HepG2 (cell line): ENCODE results near the gene SLC22A31. TPM values are rescaled to one million over a fixed set of nuclear protein-coding genes. Genes with fewer than 3 reads are reported as not detected.

Source experiments
- CBX5 ChIP-seq: sonication (generic); formaldehyde crosslinking; IDR thresholded peaks from 2 replicates; pipeline ENCODE4 v1.4.0; 2020; ENCODE audit warnings: missing genetic modification reagents, borderline replicate concordance
- FOXA1 ChIP-seq, 2 experiments: fragments of 450-650 bp in 1 of 2; sonication (generic) in 1 of 2; formaldehyde crosslinking in 1 of 2; IDR thresholded peaks; 2 replicates each; pipeline versions ENCODE4 v1.4.0 to v1.6.1; 2016 to 2020; ENCODE audit warnings: missing genetic modification reagents in 1 of 2
- FOXK2 ChIP-seq: fragments of 450-650 bp; IDR thresholded peaks from 2 replicates; pipeline ENCODE4 v1.6.1; 2016
- NR2F1 ChIP-seq, 2 experiments: fragments of 450-650 bp in 1 of 2; formaldehyde crosslinking in 1 of 2; IDR thresholded peaks; 2 replicates each; pipeline versions ENCODE4 v1.5.0 to v1.6.1; 2016 to 2020; ENCODE audit warnings: mild to moderate bottlenecking in 1 of 2, missing compliant biosample characterization in 1 of 2, missing genetic modification reagents in 1 of 2, moderate library complexity in 1 of 2
- PAXIP1 ChIP-seq: sonication (generic); formaldehyde crosslinking; conservative IDR thresholded peaks from 2 replicates; pipeline ENCODE4 v1.4.0; 2020; ENCODE audit warnings: mild to moderate bottlenecking, missing genetic modification reagents, moderate library complexity
- PCBP1 ChIP-seq: fragments of 200-400 bp; formaldehyde crosslinking; IDR thresholded peaks from 2 replicates; pipeline ENCODE4 v1.6.1; 2017; ENCODE audit warnings: mild to moderate bottlenecking, low read depth, low read length, borderline replicate concordance
- POGZ ChIP-seq: sonication (generic); formaldehyde crosslinking; IDR thresholded peaks from 2 replicates; pipeline ENCODE4 v1.4.0; 2020; ENCODE audit warnings: mild to moderate bottlenecking, missing genetic modification reagents
- PRDM15 ChIP-seq: sonication (generic); formaldehyde crosslinking; IDR thresholded peaks from 2 replicates; pipeline ENCODE4 v1.4.0; 2020; ENCODE audit warnings: missing genetic modification reagents
- TFAP4 ChIP-seq: sonication (generic); IDR thresholded peaks from 2 replicates; pipeline ENCODE4 v1.6.1; 2016; ENCODE audit warnings: low read depth, borderline replicate concordance
- ZBED4 ChIP-seq: sonication (generic); formaldehyde crosslinking; IDR thresholded peaks from 2 replicates; pipeline ENCODE4 v1.4.0; 2020; ENCODE audit warnings: missing genetic modification reagents, borderline replicate concordance
- ZBTB7A ChIP-seq: sonication (generic); formaldehyde crosslinking; IDR thresholded peaks from 2 replicates; pipeline ENCODE4 v1.8.0; 2022; ENCODE audit warnings: mild to moderate bottlenecking, missing genetic modification reagents
- ZNF331 ChIP-seq: sonication (generic); formaldehyde crosslinking; IDR thresholded peaks from 2 replicates; pipeline ENCODE4 v1.4.0; 2020; ENCODE audit warnings: missing genetic modification reagents
- ZNF652 ChIP-seq: IDR thresholded peaks from 2 replicates; pipeline ENCODE4 v1.6.1; 2016; ENCODE audit warnings: low read depth, borderline replicate concordance
- ZSCAN5A ChIP-seq: sonication (generic); formaldehyde crosslinking; IDR thresholded peaks from 2 replicates; pipeline ENCODE4 v1.8.0; 2022; ENCODE audit warnings: mild to moderate bottlenecking, missing genetic modification reagents, borderline replicate concordance
- polyA plus RNA-seq, 8 experiments: library from polyadenylated mRNA; depleted of rRNA in 3 of 8; stranded (reverse) in 7 of 8; unstranded in 1 of 8; fragments of >200 nt; fragmentation: Illumina TruSeq in 4 of 8; extraction: Trizol in 4 of 8; gene quantifications; 2 replicates each; pipeline versions ENCODE4 v1.2.1 to v1.2.3, GENCODE V29; 2011 to 2016; ENCODE audit warnings: low read depth in 4 of 8, missing spikeins in 1 of 8, mixed read lengths in 1 of 8; ENCODE audit not compliant: insufficient read depth in 1 of 8
- total RNA-seq, 5 experiments: library from RNA; depleted of rRNA; stranded (reverse); fragments of >200 nt; fragmentation: Illumina TruSeq; extraction: Trizol; gene quantifications; 2 replicates each; pipeline ENCODE4 v1.2.3, GENCODE V29; 2016; ENCODE audit warnings: low read depth in 1 of 5

The SLC22A31 gene
- total and polyA plus RNA-seq, 2 of the 13 experiments (the other 11 are each of a cell fraction or from before 2014, with no cell fraction given): 67.3 to 83.3 TPM

- TF ChIP-seq ZNF331 (CRISPR knock-in tag) (peak; percentile 94), PRDM15 (CRISPR knock-in tag) (no peak), FOXA1 (IDR thresholded peaks at IDR 0.05) (peak; percentile 9; the same call in 1 of the 2 replicates), FOXA1 (CRISPR knock-in tag; IDR thresholded peaks at IDR 0.05) (peak; percentile 78), CBX5 (CRISPR knock-in tag) (peak; percentile 39; the same call in 1 of the 2 replicates), FOXK2 (0 out of 2 replicates have a peak, but pooled peaks have one; percentile 7), ZNF652 (CRISPR knock-in tag) (no peak), POGZ (CRISPR knock-in tag) (no peak), PCBP1 (no peak), TFAP4 (0 out of 2 replicates have a peak, but pooled peaks have one; percentile 47), NR2F1 (CRISPR knock-in tag; IDR thresholded peaks at IDR 0.05) (peak; percentile 98 to 99), PAXIP1 (peak; percentile 91), ZSCAN5A (CRISPR knock-in tag) (peak; percentile 64; the same call in 1 of the 2 replicates), ZBED4 (CRISPR knock-in tag) (peak; percentile 52; the same call in 1 of the 2 replicates), ZBTB7A (CRISPR knock-in tag) (0 out of 2 replicates have a peak, but pooled peaks have one; percentile 15)
Measured at GRCh38 chr16:89232107-89232506, 31.8 kb upstream of the SLC22A31 start (continued).
